Heart left ventricle (tissue), 16 donors: Measurements from ENCODE around the gene ZMYND10. TPM values are rescaled to one million over a fixed set of nuclear protein-coding genes. Genes with fewer than 3 reads are reported as not detected.

Experiments used
- ATAC-seq, 4 donors: fragments of 200-7000 bp; cut with Tn5 transposase; one replicate each; pipeline ENCODE4 v1.9.1; 2020 to 2022; ENCODE audit warnings: moderate library complexity in 4 of 4, mild to moderate bottlenecking in 3 of 4, moderate number of reproducible peaks in 1 of 4
- DNase-seq, 5 donors: peaks; one replicate each; pipeline ENCODE4 v3.0.0-alpha.2; 2020
- H3K27ac ChIP-seq, 12 donors: fragments of 200-600 bp; sonication (generic) in 4 of 12; one replicate each; pipeline versions ENCODE4 v1.5.0 to v1.8.0; 2016 to 2022; ENCODE audit warnings: mild to moderate bottlenecking in 2 of 12
- H3K27me3 ChIP-seq, 9 donors: fragments of 200-600 bp; sonication (generic) in 2 of 9; one replicate each; pipeline versions ENCODE4 v1.5.1 to v1.8.0; 2016 to 2022; ENCODE audit warnings: mild to moderate bottlenecking in 3 of 9
- H3K36me3 ChIP-seq, 9 donors: fragments of 200-600 bp; sonication (generic) in 2 of 9; one replicate each; pipeline versions ENCODE4 v1.5.0 to v1.8.0; 2018 to 2022; ENCODE audit warnings: mild to moderate bottlenecking in 2 of 9
- H3K4me1 ChIP-seq, 12 donors: fragments of 200-600 bp; sonication (generic) in 4 of 12; one replicate each; pipeline versions ENCODE4 v1.5.0 to v1.8.0; 2016 to 2022; ENCODE audit warnings: mild to moderate bottlenecking in 3 of 12
- H3K4me3 ChIP-seq, 12 donors: fragments of 200-600 bp; sonication (generic) in 4 of 12; one replicate each; pipeline versions ENCODE4 v1.5.0 to v1.8.0; 2017 to 2022; ENCODE audit warnings: mild to moderate bottlenecking in 9 of 12, moderate library complexity in 4 of 12
- H3K9me3 ChIP-seq, 12 donors: fragments of 200-600 bp; sonication (generic) in 4 of 12; one replicate each; pipeline versions ENCODE4 v1.5.0 to v1.8.0; 2016 to 2022; ENCODE audit warnings: mild to moderate bottlenecking in 1 of 12
- CTCF ChIP-seq, 12 donors: fragments of 200-600 bp; sonication (generic) in 4 of 12; IDR thresholded peaks; one replicate each; pipeline versions ENCODE4 v1.5.0 to v1.8.0; 2018 to 2022; ENCODE audit warnings: antibody characterized with exemption in 12 of 12, mild to moderate bottlenecking in 5 of 12
- POLR2A ChIP-seq, 2 donors: fragments of 450-650 bp; IDR thresholded peaks; one replicate each; pipeline ENCODE4 v1.6.1; 2017; ENCODE audit warnings: antibody characterized with exemption in 2 of 2, mild to moderate bottlenecking in 2 of 2, moderate library complexity in 2 of 2
- WGBS, 4 donors: extraction: QIAGEN DNeasy Blood & Tissue Kit in 2 of 4; methylation state at CpG; one replicate each; pipeline versions ENCODE4 v1.1.5 to v1.1.7; 2013 to 2018; 5-methylcytosine and 5-hydroxymethylcytosine counted together
- intact Hi-C, 10 donors: fragments of 100-400 bp; cut with DNase I; formaldehyde crosslinking; loops; one replicate each; pipeline versions ENCODE4 v1.11.1 to v1.14.2; 2022
- polyA plus RNA-seq, 2 donors: library from polyadenylated mRNA; stranded (reverse); fragments of 200-250 nt; gene quantifications; one replicate each; pipeline ENCODE4 v1.2.3, GENCODE V29; 2013
- total RNA-seq, 9 donors: library from RNA; depleted of rRNA in 2 of 9; stranded (reverse); fragments of >200 nt in 2 of 9; fragmentation: NEBNext Ultra II Directional in 3 of 9; extraction: Animal tissue kit (Norgen Biotek cat#: 25700) in 3 of 9; gene quantifications; one replicate each; pipeline versions ENCODE4 v1.1.0 to v1.2.4, GENCODE V29; 2016 to 2023
- donor health status: ischemic (EF 13 %, LVEDD 7.1; RV severe dilation, severe dysfunction).
- donor health status: healthy with polysubstance abuse.
- donor health status: DM: no; HTN: yes; CAD: no.
- donor health status: DM: no; HTN: no; CAD: no.
- donor health status: ischemic (EF 25% LVEDD 6.9; RV normal size, moderate dysfunction).
- donor health status: ischemic (EF 25% LVEDD 5.7; RV mildly dilated, moderate dysfunction).
- donor health status: healthy.
- donor health status: DM: yes; HTN: yes; CAD: no.
- donor health status: ischemic (EF 35%, LVEDD 5.7; RV mildly dilated, moderate dysfunction).
- donor health status: nonischemic (EF 11% LVEDD 7.7; RV severe dilation, severe dysfunction).
- donor health status: DM: yes; HTN: yes; CAD: no.
- donor health status: PGD.
- donor health status: ischemic (EF 29% LVEDD 5.4; RV normal size, mild dysfunction).
- donor health status: nonischemic (EF 23%, LVEDD 6.1; RV moderate dilation, normal function).

Gene ZMYND10
- total and polyA plus RNA-seq, 11 donors: 0.15 to 1.4 (median 0.66) TPM; not detected in 5

DNA sequence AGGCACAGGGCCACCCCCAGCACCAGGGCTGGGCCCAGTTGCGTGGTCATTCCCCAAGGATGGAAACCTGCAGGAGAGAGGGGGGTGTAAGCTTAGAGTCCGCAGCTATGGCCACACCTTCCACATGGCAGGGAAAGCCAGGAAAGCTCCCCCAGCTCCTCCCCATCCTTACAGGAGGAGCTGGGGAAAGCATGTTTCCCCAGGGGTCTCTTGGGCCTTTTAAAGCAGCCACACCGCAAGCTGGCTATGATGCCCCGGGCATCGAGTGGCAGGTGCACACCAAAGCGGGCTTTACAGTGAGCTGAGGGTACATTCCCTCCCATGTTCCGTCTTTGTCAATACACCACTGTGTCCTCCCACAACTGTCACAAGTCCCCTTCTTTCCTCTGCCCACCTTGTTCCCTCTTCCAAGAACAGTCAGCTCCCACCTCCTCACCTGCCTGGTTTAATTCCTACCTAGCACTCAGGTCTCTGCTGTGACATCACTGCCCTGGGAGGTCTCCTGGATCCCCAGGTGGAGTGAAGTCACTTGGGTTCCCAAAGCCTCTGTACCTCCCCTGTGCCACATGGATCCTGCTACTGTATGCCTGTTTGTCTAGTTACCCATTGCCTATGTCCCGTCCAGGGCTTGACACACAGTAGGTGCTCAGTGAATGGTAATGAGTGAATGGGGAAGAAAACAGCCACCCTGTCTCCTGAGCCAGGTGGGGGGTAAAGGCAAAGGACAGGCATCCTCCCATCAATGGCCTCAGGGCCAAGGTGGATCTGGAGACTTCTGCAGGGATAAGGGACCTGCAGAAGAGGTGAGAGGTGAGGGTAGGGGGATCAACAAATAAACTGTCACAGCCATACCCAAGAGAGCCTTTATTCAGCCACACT lies 49.7 kb downstream of the ZMYND10 start:
- no peak for DNase-seq
- H3K4me1 ChIP-seq: peaks cover 13 to 50% (median 42%) of the 10 kb centered on the region in 12 donors
- WGBS, 4 donors: 84 to 93% (median 87%) methylated on average over 6 to 8 of the region's 8 CpGs

GRCh38 chr3:50294492-50295403 lies 50.8 kb downstream of the ZMYND10 start:
- H3K4me3 ChIP-seq: no peak overlapping the region
- TF ChIP-seq POLR2A (IDR thresholded peaks at IDR 0.05): no peak
- no peaks in the 10 kb centered on the region for H3K9me3 ChIP-seq
- WGBS, 4 donors: 90 to 93% (median 92%) methylated on average over 18 to 22 of the region's 22 CpGs
- peak in 1 of 5 donors; percentile 9 for DNase-seq
- no peaks in the 10 kb centered on the region for H3K27me3 ChIP-seq
- ATAC-seq: no peak
- no peak overlapping the region for H3K27ac ChIP-seq
- intact Hi-C loops: loop anchor here in 2 of 10 donors (5.0 to 10.0 kb wide), 2 partner anchors 33 to 360 kb away; partner anchors contain the start of gene TUSC2 (in 1 of the 2)
- H3K4me1 ChIP-seq: peaks cover 4 to 49% (median 36%) of the 10 kb centered on the region in 12 donors
- H3K36me3 ChIP-seq: peaks cover 0 to 14% (median 5%) of the 10 kb centered on the region in 9 donors

More for the DNA sequence above, 49.7 kb downstream of the ZMYND10 start:
- H3K36me3 ChIP-seq: peaks cover 0 to 8% (median 0%) of the 10 kb centered on the region in 9 donors
- no peaks in the 10 kb centered on the region for H3K27me3 ChIP-seq
- H3K4me3 ChIP-seq: no peak overlapping the region
- no peak overlapping the region for H3K27ac ChIP-seq
- intact Hi-C loops: loop anchor here in 1 of 10 donors (10.0 kb wide), 1 partner anchor 361 kb away; no protein-coding TSS in a partner anchor
- ATAC-seq: no peak
- TF ChIP-seq POLR2A (IDR thresholded peaks at IDR 0.05): no peak
- no peak for TF ChIP-seq CTCF (IDR thresholded peaks at IDR 0.05)
- H3K9me3 ChIP-seq: no peaks in the 10 kb centered on the region

GRCh38 chr3:50294089-50294488 lies 51.4 kb downstream of the ZMYND10 start:
- no peak for DNase-seq
- intact Hi-C loops: loop anchor here in 2 of 10 donors (5.0 to 10.0 kb wide), 2 partner anchors 33 to 359 kb away; partner anchors contain the start of gene TUSC2 (in 1 of the 2)
- Histone ChIP-seq H3K9me3 (no peaks in the 10 kb centered on the region), H3K36me3 (peaks cover 0 to 20% (median 11%) of the 10 kb centered on the region in 9 donors), H3K4me3 (no peak overlapping the region), H3K27me3 (no peaks in the 10 kb centered on the region), H3K27ac (no peak overlapping the region), H3K4me1 (peaks cover 4 to 48% (median 34%) of the 10 kb centered on the region in 12 donors)
- TF ChIP-seq POLR2A (IDR thresholded peaks at IDR 0.05) (no peak), CTCF (IDR thresholded peaks at IDR 0.05) (no peak)
- WGBS, 4 donors: 74 to 87% (median 85%) methylated on average over 4 of the region's 4 CpGs
- no peak for ATAC-seq

DNA sequence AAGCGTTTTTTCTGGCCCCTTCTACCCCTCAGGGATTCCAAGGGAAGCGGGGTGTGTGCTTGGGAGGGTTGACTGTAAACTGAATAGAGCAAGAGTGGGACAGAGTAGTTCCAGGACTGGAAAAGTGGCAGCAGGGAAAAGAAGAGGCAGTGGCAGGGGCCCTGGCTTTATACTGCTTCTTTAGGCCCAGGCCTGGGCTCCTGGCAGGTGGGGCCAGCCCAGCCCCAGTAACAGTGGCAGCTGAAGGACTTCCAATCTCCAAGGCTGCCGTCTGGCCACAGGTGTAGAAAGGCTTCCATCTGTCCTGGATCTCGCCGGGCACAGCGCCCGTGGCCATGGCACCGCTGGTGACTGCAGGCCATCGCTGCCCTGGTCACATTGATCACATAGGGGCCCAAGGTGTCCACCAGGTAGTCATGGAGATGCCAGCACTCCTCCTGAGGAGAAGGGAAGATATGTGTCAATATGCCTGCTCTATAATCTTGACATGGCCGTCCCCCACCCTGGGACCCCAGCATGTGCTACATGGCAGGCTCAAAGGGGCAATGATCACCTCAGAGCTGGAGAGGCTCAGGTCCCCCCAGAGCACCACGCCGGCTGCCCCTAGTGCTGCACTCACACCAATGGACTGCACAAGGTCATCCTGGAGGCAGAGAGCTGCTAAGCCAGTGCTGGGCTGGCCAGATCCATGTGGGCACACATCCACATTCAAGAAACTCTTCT lies 52.3 kb downstream of the ZMYND10 start:
- Histone ChIP-seq H3K4me3 (peak overlapping the region in 9 of 12 donors; percentile 53 to 99 (median 89)), H3K4me1 (peaks cover 4 to 41% (median 27%) of the 10 kb centered on the region in 12 donors), H3K27ac (peak overlapping the region; percentile 69 to 96 (median 84)), H3K27me3 (no peaks in the 10 kb centered on the region), H3K36me3 (peaks cover 3 to 29% (median 19%) of the 10 kb centered on the region in 9 donors), H3K9me3 (no peaks in the 10 kb centered on the region)
- intact Hi-C loops: loop anchor here in 2 of 10 donors (5.0 to 10.0 kb wide), 2 partner anchors 34 to 358 kb away; partner anchors contain the start of gene TUSC2 (in 1 of the 2)
- DNase-seq (peak in 3 of 5 donors; percentile 11 to 41 (median 29)), ATAC-seq (no peak)
- TF ChIP-seq CTCF (IDR thresholded peaks at IDR 0.05) (no peak), POLR2A (IDR thresholded peaks at IDR 0.05) (no peak)
- 75 to 79% (median 78%) methylated on average over 11 to 12 of the region's 12 CpGs for WGBS, 4 donors
